GM19239 (cell line): ENCODE data around the gene PYGB.
"Not testable (repeated sequence)": the region's sequence is repeated elsewhere in the genome, so short reads cannot be mapped to it uniquely, and the experiment has no call there.

Experiments used
- DNase-seq: peaks from one replicate; pipeline ENCODE4 v3.0.0; 2011; ENCODE audit warnings: low spot score; ENCODE audit not compliant: insufficient read length
- FAIRE-seq: peaks from 2 replicates; lab custom pipeline; 2011; peaks lifted over from hg19 to GRCh38; lab: Jason Lieb, UNC

Gene PYGB

GRCh38 chr20:25320035-25320800 is 72.3 kb downstream of the PYGB start:
- FAIRE-seq (no peak), DNase-seq (no peak)

- DNase-seq = no peak
- no peak for FAIRE-seq
Measured at GRCh38 chr20:25321262-25321831, 73.5 kb downstream of the PYGB start.

GRCh38 chr20:25321991-25322390 is 74.1 kb downstream of the PYGB start:
- FAIRE-seq (no peak), DNase-seq (no peak)

- no peak for FAIRE-seq
- no peak for DNase-seq
Measured at GRCh38 chr20:25323496-25324246, 75.8 kb downstream of the PYGB start.

GRCh38 chr20:25324412-25324811 is 76.5 kb downstream of the PYGB start:
- no peak for FAIRE-seq
- no peak for DNase-seq

- no peak for FAIRE-seq
Measured at GRCh38 chr20:25325073-25325472, 77.2 kb downstream of the PYGB start.

GRCh38 chr20:25325997-25326396 is 78.1 kb downstream of the PYGB start:
- no peak for DNase-seq
- FAIRE-seq = no peak

More at GRCh38 chr20:25325073-25325472, 77.2 kb downstream of the PYGB start:
- DNase-seq = no peak

- no peak for DNase-seq
- FAIRE-seq = no peak
Measured at GRCh38 chr20:25327521-25328235, 79.8 kb downstream of the PYGB start.

GRCh38 chr20:25328954-25329498 is 81.1 kb downstream of the PYGB start:
- DNase-seq = no peak
- FAIRE-seq = no peak

- not testable (repeated sequence) for FAIRE-seq, DNase-seq
Measured at GRCh38 chr20:25334972-25335371, 87.1 kb downstream of the PYGB start.

GRCh38 chr20:25336561-25337422 is 88.9 kb downstream of the PYGB start:
- FAIRE-seq = no peak
- no peak for DNase-seq

- DNase-seq (no peak), FAIRE-seq (no peak)
Measured at GRCh38 chr20:25338112-25339023, 90.5 kb downstream of the PYGB start.

GRCh38 chr20:25339608-25340007 is 91.7 kb downstream of the PYGB start:
- DNase-seq = no peak
- no peak for FAIRE-seq

- DNase-seq = no peak
- no peak for FAIRE-seq
Measured at GRCh38 chr20:25340380-25340779, 92.5 kb downstream of the PYGB start.

- FAIRE-seq (no peak), DNase-seq (no peak)
Measured at GRCh38 chr20:25341716-25342680, 94.1 kb downstream of the PYGB start.

GRCh38 chr20:25344634-25345033 is 96.7 kb downstream of the PYGB start:
- DNase-seq (no peak), FAIRE-seq (no peak)

- no peak for DNase-seq
- FAIRE-seq = peak; percentile 28
Measured at GRCh38 chr20:25345721-25346120, 97.8 kb downstream of the PYGB start.
